Psoas muscle (tissue), 8 donors: Measurements from ENCODE around the gene FAM47B. TPM values are rescaled to one million over a fixed set of nuclear protein-coding genes. Genes with fewer than 3 reads are reported as not detected.

Experiments
- ATAC-seq, 4 donors: fragments of 200-7000 bp; cut with Tn5 transposase; one replicate each; pipeline ENCODE4 v1.9.1; 2020; ENCODE audit warnings: moderate library complexity in 3 of 4, mild to moderate bottlenecking in 2 of 4
- DNase-seq, 2 donors: peaks; one replicate each; pipeline ENCODE4 v3.0.0-alpha.2; 2020
- H3K27ac ChIP-seq: fragments of 200-600 bp; one replicate; pipeline ENCODE4 v1.8.0; 2022
- H3K27me3 ChIP-seq, 3 donors: fragments of 200-600 bp in 1 of 3; one replicate each; pipeline versions ENCODE4 v1.6.1 to v1.8.0; 2013 to 2022; ENCODE audit warnings: low read length in 2 of 3, mild to moderate bottlenecking in 2 of 3, moderate library complexity in 1 of 3; ENCODE audit not compliant: insufficient read depth in 3 of 3
- H3K36me3 ChIP-seq, 2 donors: fragments of 200-600 bp in 1 of 2; one replicate each; pipeline versions ENCODE4 v1.6.1 to v1.8.0; 2013 to 2022; ENCODE audit warnings: low read depth in 1 of 2, mild to moderate bottlenecking in 1 of 2, moderate library complexity in 1 of 2; ENCODE audit not compliant: insufficient read depth in 1 of 2
- H3K4me1 ChIP-seq: fragments of 200-600 bp; one replicate; pipeline ENCODE4 v1.8.0; 2022
- H3K4me3 ChIP-seq: fragments of 200-600 bp; one replicate; pipeline ENCODE4 v1.8.0; 2022; ENCODE audit warnings: mild to moderate bottlenecking
- H3K9me3 ChIP-seq: fragments of 200-600 bp; one replicate; pipeline ENCODE4 v1.8.0; 2022
- CTCF ChIP-seq: fragments of 200-600 bp; IDR thresholded peaks from one replicate; pipeline ENCODE4 v1.8.0; 2022; ENCODE audit warnings: antibody characterized with exemption
- WGBS, 3 donors: extraction: QIAGEN DNeasy Blood & Tissue Kit; methylation state at CpG; one replicate each; pipeline versions ENCODE4 v1.1.6 to v1.1.7; 2013; 5-methylcytosine and 5-hydroxymethylcytosine counted together
- intact Hi-C, 2 donors: fragments of 100-400 bp; cut with DNase I; formaldehyde crosslinking; loops; one replicate each; pipeline versions ENCODE4 v1.11.0 to v1.14.2; 2022
- polyA plus RNA-seq, 3 donors: library from polyadenylated mRNA; stranded (reverse); fragments of 200-250 nt; gene quantifications; one replicate each; pipeline ENCODE4 v1.2.3, GENCODE V29; 2013
- total RNA-seq, 4 donors: library from RNA; stranded (reverse); fragmentation: NEBNext Ultra II Directional in 2 of 4; extraction: Animal tissue kit (Norgen Biotek cat#: 25700) in 2 of 4; gene quantifications; one replicate each; pipeline versions ENCODE4 v1.2.1 to v1.2.4, GENCODE V29; 2021 to 2023
- donor health status: healthy with polysubstance abuse.
- donor health status: DM: no; HTN: no; CAD: no; lungs with moderate emphysema.
- donor health status: Bipolar disorder and iron deficiency.
- donor health status: healthy.
- donor health status: DM: yes; HTN: yes; CAD: no.
- donor health status: DM: no; HTN: no; CAD: no.
- donor health status: DM: no; HTN: no; CAD: no.
- donor health status: DM: yes; HTN: yes; CAD: no.

FAM47B gene
- total and polyA plus RNA-seq, 7 donors = not detected

- Histone ChIP-seq H3K36me3 (no peaks in the 10 kb centered on the region), H3K4me3 (no peak overlapping the region), H3K9me3 (no peaks in the 10 kb centered on the region), H3K27me3 (no peaks in the 10 kb centered on the region), H3K4me1 (no peaks in the 10 kb centered on the region), H3K27ac (no peak overlapping the region)
- ATAC-seq = no peak
- no peak for DNase-seq
- intact Hi-C loops = no loop called here
- TF ChIP-seq CTCF = peak; percentile 21
- WGBS, 3 donors = 61 to 83% (median 67%) methylated on average over 1 of the region's 1 CpG
These were observed 23.7 kb upstream of the FAM47B start for GRCh38 chrX:34918856-34919255.

DNA sequence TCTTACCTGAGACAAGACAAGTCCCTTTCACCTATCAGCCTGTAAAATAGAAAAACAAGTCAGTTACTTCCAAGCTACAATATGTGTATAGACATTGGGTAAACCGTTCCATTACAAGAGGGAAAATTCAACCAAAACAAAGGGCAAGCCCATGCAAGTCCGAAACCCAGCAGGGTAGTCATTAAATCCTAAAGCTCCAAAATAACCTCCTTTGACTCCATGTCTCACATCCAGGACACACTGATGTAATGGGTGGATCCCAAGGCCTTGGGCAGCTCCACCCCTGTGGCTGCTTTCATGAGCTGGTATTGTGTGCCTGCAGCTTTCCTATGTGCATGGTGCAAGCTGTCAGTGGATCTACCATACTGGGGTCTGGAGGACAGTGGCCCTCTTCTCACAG lies 14.7 kb upstream of the FAM47B start:
- Histone ChIP-seq H3K9me3 (no peaks in the 10 kb centered on the region), H3K27ac (no peak overlapping the region), H3K27me3 (peaks cover 0 to 6% (median 0%) of the 10 kb centered on the region in 3 donors), H3K4me3 (no peak overlapping the region), H3K36me3 (no peaks in the 10 kb centered on the region), H3K4me1 (no peaks in the 10 kb centered on the region)
- intact Hi-C loops = no loop called here
- ATAC-seq (no peak), DNase-seq (no peak)
- WGBS, 3 donors = 64 to 100% (median 89%) methylated on average over 2 of the region's 2 CpGs
- TF ChIP-seq CTCF = no peak

GRCh38 chrX:34943235-34943634 lies 639 bp downstream of the FAM47B start:
- intact Hi-C loops = no loop called here
- no peak overlapping the region for H3K4me3 ChIP-seq
- H3K27me3 ChIP-seq = no peaks in the 10 kb centered on the region
- H3K9me3 ChIP-seq = no peaks in the 10 kb centered on the region
- WGBS, 3 donors = 92 to 96% (median 95%) methylated on average over 8 to 24 of the region's 24 CpGs
- DNase-seq = no peak
- no peak overlapping the region for H3K27ac ChIP-seq
- H3K36me3 ChIP-seq = no peaks in the 10 kb centered on the region
- ATAC-seq = no peak
- no peaks in the 10 kb centered on the region for H3K4me1 ChIP-seq
- TF ChIP-seq CTCF = no peak

GRCh38 chrX:34956916-34957315 lies 14.3 kb downstream of the FAM47B start:
- H3K4me3 ChIP-seq = no peak overlapping the region
- ATAC-seq (no peak), DNase-seq (no peak)
- H3K36me3 ChIP-seq = no peaks in the 10 kb centered on the region
- no peak overlapping the region for H3K27ac ChIP-seq
- H3K4me1 ChIP-seq = no peaks in the 10 kb centered on the region
- intact Hi-C loops = no loop called here
- H3K9me3 ChIP-seq = no peaks in the 10 kb centered on the region
- no peak for TF ChIP-seq CTCF
- no peaks in the 10 kb centered on the region for H3K27me3 ChIP-seq

DNA sequence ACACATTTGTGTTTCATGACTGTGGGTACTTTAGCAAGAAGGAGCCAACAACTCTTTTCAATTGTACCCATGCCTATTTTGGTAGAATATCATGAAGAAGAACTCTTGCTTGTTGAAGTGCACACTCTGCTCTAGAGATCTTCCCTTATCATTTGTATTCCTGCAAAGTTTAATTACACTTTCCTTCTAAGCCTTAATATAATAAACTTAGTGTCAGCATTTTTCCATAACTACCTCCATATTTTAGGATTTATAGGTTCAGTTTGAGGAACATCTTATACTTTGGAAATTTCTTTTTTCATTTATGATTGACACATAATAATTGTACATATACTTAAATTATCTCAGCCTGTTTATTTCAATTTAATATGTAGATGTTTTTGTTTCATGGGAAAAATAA lies 19.1 kb downstream of the FAM47B start:
- H3K4me3 ChIP-seq = no peak overlapping the region
- intact Hi-C loops = no loop called here
- no peaks in the 10 kb centered on the region for H3K9me3 ChIP-seq
- no peaks in the 10 kb centered on the region for H3K36me3 ChIP-seq
- no peak overlapping the region for H3K27ac ChIP-seq
- DNase-seq (no peak), ATAC-seq (no peak)
- no peaks in the 10 kb centered on the region for H3K4me1 ChIP-seq
- TF ChIP-seq CTCF = no peak
- H3K27me3 ChIP-seq = no peaks in the 10 kb centered on the region
